Activated T-helper 2 cell treated with anti-CD3 and anti-CD28 coated beads, Interferon-gamma antibody, Interleukin-2, Interleukin-4, amounts not matched to agents 10 μg/mL and 5 μg/mL and 100 μg/mL, durations not matched to agents 14 hours and 24 hours and 36 hours (primary cell): ENCODE data around the gene IQSEC1. TPM values are rescaled to one million over a fixed set of nuclear protein-coding genes. Genes with fewer than 3 reads are reported as not detected.
A peak's percentile ranks its signal among the peaks of the same experiment; 100 is the strongest.

Source experiments
- DNase-seq: peaks from one replicate; pipeline ENCODE4 v3.0.0; 2021; ENCODE audit warnings: low spot score
- H3K27ac Mint-ChIP-seq: one replicate; pipeline ENCODE4 v1.8.0; 2021; ENCODE audit warnings: mixed read lengths
- H3K27me3 Mint-ChIP-seq: one replicate; pipeline ENCODE4 v1.8.0; 2021; ENCODE audit warnings: low read depth, mixed read lengths
- H3K36me3 Mint-ChIP-seq: one replicate; pipeline ENCODE4 v1.8.0; 2021; ENCODE audit warnings: low read depth, mixed read lengths
- H3K4me1 Mint-ChIP-seq: one replicate; pipeline ENCODE4 v1.8.0; 2021; ENCODE audit warnings: low read depth, mixed read lengths
- H3K4me3 Mint-ChIP-seq: one replicate; pipeline ENCODE4 v1.8.0; 2021; ENCODE audit warnings: low read depth, mild to moderate bottlenecking, moderate library complexity, mixed read lengths
- H3K9me3 Mint-ChIP-seq: one replicate; pipeline ENCODE4 v1.8.0; 2021; ENCODE audit warnings: mixed read lengths
- intact Hi-C: fragments of 100-400 bp; cut with micrococcal nuclease; formaldehyde crosslinking; loops from one replicate; pipeline ENCODE4 v1.15.1; 2023
- total RNA-seq: library from RNA; stranded (reverse); gene quantifications from 2 replicates; pipeline ENCODE4 v1.2.3, GENCODE V29; 2022

The IQSEC1 gene
- total RNA-seq = 28.1 and 31.2 TPM in 2 replicates

DNA sequence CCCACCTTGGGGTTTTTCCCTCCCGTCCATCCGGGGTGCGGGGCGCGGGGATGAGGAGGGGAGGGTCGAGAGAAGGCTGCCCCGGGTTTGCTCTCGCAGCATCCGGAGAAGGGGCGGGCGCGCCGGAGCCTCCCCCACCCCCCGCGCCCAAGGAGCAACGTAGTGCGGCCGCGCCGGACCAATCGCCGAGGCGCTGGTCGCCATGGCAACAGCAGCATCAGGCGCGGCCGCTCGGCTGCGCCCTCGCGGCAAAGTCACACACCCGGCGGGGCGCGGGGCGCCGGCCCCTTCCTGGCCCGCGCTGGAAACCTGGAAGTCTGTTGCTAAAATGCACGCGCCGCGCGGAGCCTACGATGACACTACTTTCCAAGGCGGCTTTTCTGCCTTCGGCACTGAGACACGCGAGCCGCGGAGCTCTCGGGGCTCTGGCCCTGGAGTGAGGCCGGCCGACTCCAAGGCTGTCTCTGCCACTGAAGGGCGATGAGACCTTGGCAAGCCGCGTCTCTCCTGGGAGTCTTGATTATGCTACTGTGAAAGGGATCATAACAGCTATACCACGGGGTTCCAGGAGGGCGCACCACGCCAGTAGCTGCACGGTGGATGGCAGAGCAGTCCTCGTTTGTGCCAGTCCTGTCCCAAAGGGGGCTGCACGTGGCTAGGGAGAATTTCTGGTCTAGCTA is at the start of gene IQSEC1:
IQSEC1 (minus strand) TSS at position 104 of the 680 bp plus-strand sequence. CDS start 415 bp downstream, outside the sequence.
- no peaks in the 10 kb centered on the region for H3K36me3 Mint-ChIP-seq
- peaks cover 35% of the 10 kb centered on the region for H3K4me1 Mint-ChIP-seq
- peaks cover 30% of the 10 kb centered on the region for H3K27me3 Mint-ChIP-seq
- DNase-seq = peak; percentile 68
- peak within 1 kb of the TSS; percentile 69 for H3K27ac Mint-ChIP-seq
- intact Hi-C loops = no loop called here
- H3K4me3 Mint-ChIP-seq = peak within 1 kb of the TSS; percentile 85
- H3K9me3 Mint-ChIP-seq = no peaks in the 10 kb centered on the region

DNA sequence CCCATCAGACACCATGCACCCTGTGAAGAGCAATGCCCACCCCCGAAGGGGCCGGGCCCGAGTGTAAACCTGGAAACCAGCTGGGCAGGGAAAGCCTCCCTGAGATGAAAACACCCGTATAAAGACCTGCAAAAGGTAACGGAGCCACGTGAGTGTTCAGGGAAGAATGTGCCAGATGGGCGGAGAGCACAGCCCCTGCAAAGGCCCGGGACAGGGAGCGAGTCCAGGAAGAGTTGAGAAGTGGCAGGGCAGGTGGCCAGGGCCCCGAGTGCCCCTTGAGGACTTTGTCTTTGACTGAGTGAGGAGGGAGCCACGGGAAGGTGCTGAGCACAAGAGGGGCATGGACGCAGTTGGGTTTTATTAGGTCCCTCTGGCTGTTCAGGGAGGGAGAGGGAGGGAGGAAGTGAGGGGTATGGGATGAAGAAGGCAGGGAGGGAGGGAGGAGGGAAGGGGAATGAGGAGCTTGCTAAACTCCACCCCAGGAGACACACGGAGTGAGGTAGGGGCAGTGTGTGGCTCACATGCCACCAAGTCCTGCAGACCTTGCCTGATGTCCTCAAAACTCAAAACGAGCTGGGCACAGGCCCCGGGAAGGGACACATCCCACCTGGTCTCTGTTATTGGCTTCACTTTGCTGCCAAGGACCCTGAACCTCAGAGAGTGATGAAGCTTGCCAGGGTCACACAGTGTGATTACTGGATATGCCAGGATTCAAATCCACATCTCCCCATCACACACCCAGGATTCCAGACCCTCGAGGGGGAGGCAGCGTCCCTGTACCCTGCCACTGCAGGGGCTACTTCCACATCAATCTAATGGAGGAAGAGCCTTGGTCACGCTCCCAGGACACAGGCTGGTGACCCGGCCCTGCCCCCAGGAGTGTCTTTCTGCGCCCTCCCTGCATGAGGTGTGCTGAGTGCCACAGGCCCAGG is 49.1 kb upstream of the IQSEC1 start:
- Mint-ChIP-seq H3K27me3 (peaks cover 4% of the 10 kb centered on the region), H3K27ac (no peak overlapping the region), H3K4me3 (no peak overlapping the region), H3K36me3 (no peaks in the 10 kb centered on the region), H3K4me1 (no peaks in the 10 kb centered on the region), H3K9me3 (no peaks in the 10 kb centered on the region)
- intact Hi-C loops = no loop called here
- no peak for DNase-seq

GRCh38 chr3:13121553-13122001 is 48.3 kb upstream of the IQSEC1 start:
- Mint-ChIP-seq H3K27me3 (peaks cover 3% of the 10 kb centered on the region), H3K4me3 (no peak overlapping the region), H3K27ac (no peak overlapping the region), H3K4me1 (no peaks in the 10 kb centered on the region), H3K36me3 (no peaks in the 10 kb centered on the region), H3K9me3 (no peaks in the 10 kb centered on the region)
- DNase-seq = no peak
- intact Hi-C loops = no loop called here

DNA sequence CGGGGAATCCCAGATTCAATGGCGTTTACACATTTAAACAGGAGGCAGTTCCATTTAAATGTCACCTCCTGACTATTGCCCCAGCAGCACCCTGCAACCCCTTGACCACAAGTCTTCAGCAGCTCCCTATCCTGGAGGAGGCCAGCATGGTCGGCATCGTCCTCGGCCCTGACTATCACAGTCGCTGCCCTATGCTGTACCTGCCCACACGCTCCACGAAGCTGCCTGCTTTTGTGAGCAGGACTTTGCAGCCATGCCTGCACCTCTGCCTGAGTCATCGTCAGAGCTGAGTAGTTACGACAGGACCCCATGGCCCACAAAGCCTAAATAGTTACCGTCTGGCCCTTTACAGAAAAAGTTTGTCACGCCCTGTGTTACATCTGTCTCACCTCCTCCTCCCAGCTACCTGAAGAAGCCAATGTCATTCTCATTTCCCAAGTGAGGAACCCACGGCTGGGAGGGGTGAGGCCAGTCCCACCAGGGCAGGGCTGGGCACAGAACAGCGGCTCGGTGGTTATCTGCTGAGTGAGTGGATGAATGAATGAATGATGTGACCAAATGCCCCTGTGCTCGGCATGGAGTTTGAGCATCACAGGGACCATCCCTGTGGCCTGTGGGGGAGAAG is 47.8 kb upstream of the IQSEC1 start:
- H3K9me3 Mint-ChIP-seq = no peaks in the 10 kb centered on the region
- no peak overlapping the region for H3K4me3 Mint-ChIP-seq
- H3K27ac Mint-ChIP-seq = no peak overlapping the region
- intact Hi-C loops = no loop called here
- DNase-seq = no peak
- H3K4me1 Mint-ChIP-seq = no peaks in the 10 kb centered on the region
- H3K27me3 Mint-ChIP-seq = peaks cover 3% of the 10 kb centered on the region
- no peaks in the 10 kb centered on the region for H3K36me3 Mint-ChIP-seq

DNA sequence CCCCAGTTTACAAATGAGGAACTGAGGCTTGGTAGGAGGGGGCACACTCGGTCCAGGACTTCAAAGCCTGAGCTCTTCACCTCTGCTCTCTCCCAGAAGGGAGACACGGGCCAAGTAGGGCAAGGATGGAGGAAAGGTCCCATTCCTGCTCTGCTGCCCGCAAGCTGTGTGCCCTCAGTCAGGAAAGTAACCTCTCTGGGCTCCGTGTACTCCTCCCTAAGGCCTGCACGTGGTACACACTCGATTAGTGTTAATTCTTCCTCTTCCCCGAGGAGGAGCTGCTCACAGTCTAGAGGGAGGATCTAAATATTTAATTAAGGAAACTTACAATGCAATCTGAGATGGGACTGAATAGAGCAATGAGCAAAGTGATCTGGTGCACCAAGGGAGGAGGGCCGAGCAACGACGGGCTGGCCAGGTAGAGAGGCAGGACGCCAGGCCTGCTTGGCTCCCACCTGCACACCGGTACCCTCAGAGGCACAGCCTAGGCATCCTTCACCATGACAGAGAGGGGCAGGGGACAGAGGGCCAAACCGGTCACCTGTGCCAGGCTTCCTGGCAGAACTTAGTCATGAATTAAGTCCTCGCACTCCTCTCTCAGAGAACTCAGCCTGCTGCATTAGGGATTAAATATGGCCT is 47.2 kb upstream of the IQSEC1 start:
- no peak for DNase-seq
- intact Hi-C loops = no loop called here
- Mint-ChIP-seq H3K9me3 (no peaks in the 10 kb centered on the region), H3K36me3 (no peaks in the 10 kb centered on the region), H3K27ac (no peak overlapping the region), H3K4me1 (no peaks in the 10 kb centered on the region), H3K4me3 (no peak overlapping the region), H3K27me3 (peaks cover 3% of the 10 kb centered on the region)

- no peak overlapping the region for H3K27ac Mint-ChIP-seq
- no peaks in the 10 kb centered on the region for H3K9me3 Mint-ChIP-seq
- DNase-seq = no peak
- no peak overlapping the region for H3K4me3 Mint-ChIP-seq
- no peaks in the 10 kb centered on the region for H3K4me1 Mint-ChIP-seq
- intact Hi-C loops = no loop called here
- H3K27me3 Mint-ChIP-seq = peaks cover 3% of the 10 kb centered on the region
- no peaks in the 10 kb centered on the region for H3K36me3 Mint-ChIP-seq
Observed at GRCh38 chr3:13119471-13120220, 46.4 kb upstream of the IQSEC1 start.

DNA sequence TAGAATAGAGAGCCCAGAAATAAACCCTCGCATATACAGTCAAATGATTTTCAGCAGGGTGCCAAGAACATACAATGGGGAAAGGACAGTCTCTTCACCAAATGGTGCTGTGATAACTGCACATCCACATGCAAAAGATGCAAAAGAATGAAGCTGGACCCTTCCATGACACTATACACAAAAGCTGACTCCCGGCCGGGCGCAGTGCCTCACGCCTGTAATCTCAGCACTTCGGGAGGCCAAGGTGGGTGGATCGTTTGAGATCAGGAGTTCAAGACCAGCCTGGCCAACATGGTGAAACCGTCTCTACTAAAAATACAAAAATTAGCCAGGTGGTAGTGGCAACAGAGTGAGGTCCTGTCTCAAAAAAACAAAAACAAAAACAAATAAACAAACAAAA is 43.2 kb upstream of the IQSEC1 start:
- H3K4me1 Mint-ChIP-seq = no peaks in the 10 kb centered on the region
- H3K9me3 Mint-ChIP-seq = no peaks in the 10 kb centered on the region
- H3K36me3 Mint-ChIP-seq = no peaks in the 10 kb centered on the region
- H3K27me3 Mint-ChIP-seq = peaks cover 6% of the 10 kb centered on the region
- intact Hi-C loops = no loop called here
- DNase-seq = no peak
- H3K27ac Mint-ChIP-seq = no peak overlapping the region
- H3K4me3 Mint-ChIP-seq = no peak overlapping the region

GRCh38 chr3:13115991-13116390 is 42.8 kb upstream of the IQSEC1 start:
- no peak overlapping the region for H3K4me3 Mint-ChIP-seq
- intact Hi-C loops = no loop called here
- H3K4me1 Mint-ChIP-seq = no peaks in the 10 kb centered on the region
- DNase-seq = no peak
- no peaks in the 10 kb centered on the region for H3K36me3 Mint-ChIP-seq
- H3K9me3 Mint-ChIP-seq = no peaks in the 10 kb centered on the region
- H3K27ac Mint-ChIP-seq = no peak overlapping the region
- peaks cover 6% of the 10 kb centered on the region for H3K27me3 Mint-ChIP-seq

DNA sequence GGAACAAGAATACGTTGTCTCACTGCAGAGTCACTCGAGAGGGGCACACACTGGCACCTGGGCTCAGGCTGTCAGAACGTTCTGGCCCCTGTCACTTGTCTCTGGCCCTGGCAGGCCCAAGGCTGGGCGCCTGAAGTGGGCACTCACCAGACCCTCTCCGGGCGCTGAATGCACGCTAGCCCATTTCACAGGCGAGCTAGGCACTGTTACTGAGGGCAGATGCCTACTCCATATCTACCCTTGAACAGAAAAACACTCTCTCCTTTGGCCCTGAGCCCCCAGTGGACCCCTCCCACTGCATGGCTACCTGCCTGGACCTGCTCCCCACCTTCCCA is 42.3 kb upstream of the IQSEC1 start:
- Mint-ChIP-seq H3K4me3 (no peak overlapping the region), H3K27ac (no peak overlapping the region), H3K4me1 (peaks cover 2% of the 10 kb centered on the region), H3K36me3 (no peaks in the 10 kb centered on the region), H3K27me3 (peaks cover 8% of the 10 kb centered on the region), H3K9me3 (no peaks in the 10 kb centered on the region)
- DNase-seq = no peak
- intact Hi-C loops = no loop called here

- Mint-ChIP-seq H3K4me1 (peaks cover 3% of the 10 kb centered on the region), H3K27me3 (peaks cover 8% of the 10 kb centered on the region), H3K4me3 (no peak overlapping the region), H3K36me3 (no peaks in the 10 kb centered on the region), H3K9me3 (no peaks in the 10 kb centered on the region), H3K27ac (no peak overlapping the region)
- intact Hi-C loops = no loop called here
- DNase-seq = no peak
Observed at GRCh38 chr3:13114811-13115575, 41.8 kb upstream of the IQSEC1 start.

DNA sequence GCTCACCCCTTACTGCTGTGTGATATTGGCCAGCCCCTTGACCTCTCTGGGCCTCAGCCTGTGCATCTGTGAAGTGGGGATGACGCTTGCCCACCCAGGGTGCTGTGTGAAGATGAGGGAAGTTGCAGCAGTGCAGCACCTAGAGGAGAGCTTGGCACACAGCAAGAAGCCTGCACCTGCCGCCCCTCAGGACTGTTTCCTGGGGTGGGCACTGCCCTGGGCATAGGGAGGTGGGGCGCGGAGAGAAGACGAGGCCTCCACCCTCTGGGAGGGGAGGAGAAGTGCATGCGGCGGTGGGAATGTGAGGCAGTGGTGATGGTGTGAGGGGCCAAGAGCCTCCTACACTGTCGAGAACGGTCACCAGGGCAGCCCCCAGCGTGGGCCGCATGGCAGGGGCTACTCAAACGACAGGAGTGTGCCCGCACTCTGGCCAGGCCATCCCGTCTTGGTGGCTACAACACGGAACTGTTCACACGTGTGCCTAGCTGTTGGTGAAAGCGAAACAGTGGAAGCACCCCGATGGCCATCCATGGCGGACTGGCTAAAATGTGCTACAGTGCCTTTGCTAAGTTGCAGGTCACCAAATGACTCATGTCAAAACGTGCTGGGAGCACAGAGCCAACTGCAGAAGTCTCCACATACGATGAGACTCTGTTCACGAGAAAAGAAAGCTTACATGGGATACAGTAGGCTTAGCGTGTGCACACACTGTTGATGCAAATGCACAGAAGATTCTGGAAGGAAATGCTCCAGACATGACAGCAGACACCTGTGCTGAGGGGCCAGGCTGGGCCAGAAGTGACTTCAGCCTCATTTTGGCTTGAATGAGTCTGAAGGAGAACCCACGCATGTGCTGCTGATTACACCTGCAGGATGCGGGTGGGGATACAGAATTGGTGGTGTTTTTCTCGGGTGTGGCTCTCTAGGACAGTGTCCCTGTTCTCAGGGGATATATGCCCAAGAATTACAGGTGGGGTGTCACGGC is 40.4 kb upstream of the IQSEC1 start:
- DNase-seq = no peak
- intact Hi-C loops = no loop called here
- Mint-ChIP-seq H3K4me1 (peaks cover 3% of the 10 kb centered on the region), H3K36me3 (no peaks in the 10 kb centered on the region), H3K27me3 (peaks cover 8% of the 10 kb centered on the region), H3K9me3 (no peaks in the 10 kb centered on the region), H3K27ac (no peak overlapping the region), H3K4me3 (no peak overlapping the region)
